Esophagus mucosa (tissue), 1 donor: ENCODE data around the gene CDK19. TPM values are rescaled to one million over a fixed set of nuclear protein-coding genes. Genes with fewer than 3 reads are reported as not detected.
A peak's percentile ranks its signal among the peaks of the same experiment; 100 is the strongest.

Experiments used
- ATAC-seq: fragments of 200-7000 bp; cut with Tn5 transposase; one replicate; pipeline ENCODE4 v1.9.1; 2020
- total RNA-seq: library from RNA; stranded (reverse); gene quantifications from one replicate; pipeline ENCODE4 v1.2.4, GENCODE V29; 2023
- donor health status: DM: yes; HTN: yes; CAD: no.

The CDK19 gene
- total RNA-seq, 1 donor from 2014 or later, result 19.1 TPM

GRCh38 chr6:110699780-110700179 lies 115.5 kb downstream of the CDK19 start:
- ATAC-seq, result no peak

GRCh38 chr6:110693994-110694393 lies 121.3 kb downstream of the CDK19 start:
- ATAC-seq, result no peak

- peak; percentile 39 for ATAC-seq
These were observed 122.0 kb downstream of the CDK19 start for GRCh38 chr6:110693296-110693695.

GRCh38 chr6:110690916-110691315 lies 124.4 kb downstream of the CDK19 start:
- no peak for ATAC-seq

- no peak for ATAC-seq
These were observed 125.1 kb downstream of the CDK19 start for GRCh38 chr6:110690106-110690654.

- no peak for ATAC-seq
These were observed 125.9 kb downstream of the CDK19 start for GRCh38 chr6:110689275-110689935.

GRCh38 chr6:110688661-110689268 lies 126.5 kb downstream of the CDK19 start:
- ATAC-seq, result peak; percentile 76

- ATAC-seq, result no peak
These were observed 127.9 kb downstream of the CDK19 start for GRCh38 chr6:110687326-110687725.

- ATAC-seq, result no peak
These were observed 132.0 kb downstream of the CDK19 start for GRCh38 chr6:110683241-110683640.

- peak; percentile 97 for ATAC-seq
These were observed 132.8 kb downstream of the CDK19 start for GRCh38 chr6:110682460-110682853.

GRCh38 chr6:110681543-110682459 lies 133.5 kb downstream of the CDK19 start:
- ATAC-seq, result no peak

- no peak for ATAC-seq
These were observed 138.9 kb downstream of the CDK19 start for GRCh38 chr6:110676396-110676795.

- no peak for ATAC-seq
These were observed 141.2 kb downstream of the CDK19 start for GRCh38 chr6:110674096-110674495.

- ATAC-seq, result no peak
These were observed 143.1 kb downstream of the CDK19 start for GRCh38 chr6:110672122-110672521.

GRCh38 chr6:110671447-110671846 lies 143.8 kb downstream of the CDK19 start:
- no peak for ATAC-seq

- no peak for ATAC-seq
These were observed 149.7 kb downstream of the CDK19 start for GRCh38 chr6:110665600-110665999.

GRCh38 chr6:110664933-110665332 lies 150.3 kb downstream of the CDK19 start:
- ATAC-seq, result peak; percentile 65

- no peak for ATAC-seq
These were observed 152.6 kb downstream of the CDK19 start for GRCh38 chr6:110662490-110663211.

GRCh38 chr6:110661414-110661813 lies 153.9 kb downstream of the CDK19 start:
- ATAC-seq, result peak; percentile 57

GRCh38 chr6:110660066-110660655 lies 155.1 kb downstream of the CDK19 start:
- ATAC-seq, result no peak

GRCh38 chr6:110658631-110659211 lies 156.5 kb downstream of the CDK19 start:
- ATAC-seq, result no peak

- peak; percentile 80 for ATAC-seq
These were observed 158.8 kb downstream of the CDK19 start for GRCh38 chr6:110656492-110656891.
